Thyroid gland (tissue), 4 donors: ENCODE results near the gene NTRK2. TPM values are rescaled to one million over a fixed set of nuclear protein-coding genes. Genes with fewer than 3 reads are reported as not detected.

Experiments used
- DNase-seq, 2 donors: peaks; one replicate each; pipeline ENCODE4 v3.0.0-alpha.2; 2019
- H3K27ac ChIP-seq, 3 donors: fragments of 200-600 bp; sonication (generic); 1 replicate in 2 of 3; 2 replicates in 1 of 3; pipeline ENCODE4 v1.5.1; 2016 to 2019; ENCODE audit warnings: mild to moderate bottlenecking in 1 of 3, moderate library complexity in 1 of 3
- H3K27me3 ChIP-seq: fragments of 200-600 bp; sonication (generic); one replicate; pipeline ENCODE4 v1.5.1; 2019
- H3K36me3 ChIP-seq, 2 donors: fragments of 200-600 bp; sonication (generic); one replicate each; pipeline ENCODE4 v1.5.1; 2016 to 2019
- H3K4me1 ChIP-seq, 2 donors: fragments of 200-600 bp; sonication (generic); one replicate each; pipeline ENCODE4 v1.5.1; 2017 to 2019
- H3K4me3 ChIP-seq, 3 donors: fragments of 200-600 bp; sonication (generic); replicated peaks in 1 of 3; 1 replicate in 2 of 3; 2 replicates in 1 of 3; pipeline ENCODE4 v1.5.1; 2016; ENCODE audit warnings: mild to moderate bottlenecking in 1 of 3
- H3K9me3 ChIP-seq: fragments of 200-600 bp; sonication (generic); one replicate; pipeline ENCODE4 v1.5.1; 2017
- POLR2A ChIP-seq, 2 donors: fragments of 450-650 bp; IDR thresholded peaks; one replicate each; pipeline ENCODE4 v1.6.1; 2017; ENCODE audit warnings: antibody characterized with exemption in 2 of 2, mild to moderate bottlenecking in 2 of 2, moderate library complexity in 1 of 2
- WGBS, 2 donors: methylation state at CpG; one replicate each; pipeline ENCODE4 v1.1.5; 2017; 5-methylcytosine and 5-hydroxymethylcytosine counted together
- intact Hi-C: fragments of 100-400 bp; cut with DNase I; formaldehyde crosslinking; loops from one replicate; pipeline ENCODE4 v1.15.1; 2023
- total RNA-seq, 4 donors: library from RNA; depleted of rRNA; stranded (reverse); fragments of >200 nt; gene quantifications; one replicate each; pipeline ENCODE4 v1.2.3, GENCODE V29; 2016
- TF ChIP-seq, protein P1 (sequence below), 6 experiments: fragments of 200-600 bp in 3 of 6; fragments of 450-650 bp in 3 of 6; sonication (generic) in 3 of 6; IDR thresholded peaks; one replicate each; pipeline ENCODE4 v1.5.1; 2016 to 2019; ENCODE audit warnings: antibody characterized with exemption in 6 of 6, mild to moderate bottlenecking in 2 of 6, inconsistent platforms in 1 of 6, moderate library complexity in 1 of 6

The NTRK2 gene
- total RNA-seq, 4 donors from 2014 or later, result 92.0 to 186 (median 142) TPM

DNA sequence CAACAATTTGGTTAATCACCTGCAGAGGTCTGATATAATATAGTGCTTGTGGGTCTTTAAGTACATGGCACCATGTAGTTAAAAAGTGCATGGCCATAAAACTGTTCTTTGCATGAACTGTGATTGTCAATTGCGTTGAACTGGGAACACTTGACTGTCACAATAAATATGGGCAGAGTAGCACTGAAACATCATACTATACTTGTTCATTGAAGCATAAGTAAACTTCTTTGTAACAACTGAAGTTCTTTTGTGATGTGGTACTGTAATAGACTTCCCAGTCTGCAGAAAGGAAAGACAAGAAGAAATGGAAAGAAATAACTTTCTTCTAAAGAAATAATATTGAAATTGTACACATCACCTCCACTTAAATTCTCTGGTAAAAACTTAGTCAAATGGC lies 9.8 kb upstream of the NTRK2 start:
- no peaks in the 10 kb centered on the region for H3K9me3 ChIP-seq
- no peaks in the 10 kb centered on the region for H3K4me1 ChIP-seq
- H3K27ac ChIP-seq, result no peak overlapping the region
- H3K36me3 ChIP-seq, result no peaks in the 10 kb centered on the region
- no peaks in the 10 kb centered on the region for H3K27me3 ChIP-seq
- TF ChIP-seq, protein P1, sequence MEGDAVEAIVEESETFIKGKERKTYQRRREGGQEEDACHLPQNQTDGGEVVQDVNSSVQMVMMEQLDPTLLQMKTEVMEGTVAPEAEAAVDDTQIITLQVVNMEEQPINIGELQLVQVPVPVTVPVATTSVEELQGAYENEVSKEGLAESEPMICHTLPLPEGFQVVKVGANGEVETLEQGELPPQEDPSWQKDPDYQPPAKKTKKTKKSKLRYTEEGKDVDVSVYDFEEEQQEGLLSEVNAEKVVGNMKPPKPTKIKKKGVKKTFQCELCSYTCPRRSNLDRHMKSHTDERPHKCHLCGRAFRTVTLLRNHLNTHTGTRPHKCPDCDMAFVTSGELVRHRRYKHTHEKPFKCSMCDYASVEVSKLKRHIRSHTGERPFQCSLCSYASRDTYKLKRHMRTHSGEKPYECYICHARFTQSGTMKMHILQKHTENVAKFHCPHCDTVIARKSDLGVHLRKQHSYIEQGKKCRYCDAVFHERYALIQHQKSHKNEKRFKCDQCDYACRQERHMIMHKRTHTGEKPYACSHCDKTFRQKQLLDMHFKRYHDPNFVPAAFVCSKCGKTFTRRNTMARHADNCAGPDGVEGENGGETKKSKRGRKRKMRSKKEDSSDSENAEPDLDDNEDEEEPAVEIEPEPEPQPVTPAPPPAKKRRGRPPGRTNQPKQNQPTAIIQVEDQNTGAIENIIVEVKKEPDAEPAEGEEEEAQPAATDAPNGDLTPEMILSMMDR (IDR thresholded peaks at IDR 0.05), result no peak
- TF ChIP-seq POLR2A (IDR thresholded peaks at IDR 0.05), result no peak
- 41 to 50% methylated on average over 1 of the region's 1 CpG for WGBS, 2 donors
- intact Hi-C loops, result no loop called here
- H3K4me3 ChIP-seq, result no peak overlapping the region
- no peak for DNase-seq

DNA sequence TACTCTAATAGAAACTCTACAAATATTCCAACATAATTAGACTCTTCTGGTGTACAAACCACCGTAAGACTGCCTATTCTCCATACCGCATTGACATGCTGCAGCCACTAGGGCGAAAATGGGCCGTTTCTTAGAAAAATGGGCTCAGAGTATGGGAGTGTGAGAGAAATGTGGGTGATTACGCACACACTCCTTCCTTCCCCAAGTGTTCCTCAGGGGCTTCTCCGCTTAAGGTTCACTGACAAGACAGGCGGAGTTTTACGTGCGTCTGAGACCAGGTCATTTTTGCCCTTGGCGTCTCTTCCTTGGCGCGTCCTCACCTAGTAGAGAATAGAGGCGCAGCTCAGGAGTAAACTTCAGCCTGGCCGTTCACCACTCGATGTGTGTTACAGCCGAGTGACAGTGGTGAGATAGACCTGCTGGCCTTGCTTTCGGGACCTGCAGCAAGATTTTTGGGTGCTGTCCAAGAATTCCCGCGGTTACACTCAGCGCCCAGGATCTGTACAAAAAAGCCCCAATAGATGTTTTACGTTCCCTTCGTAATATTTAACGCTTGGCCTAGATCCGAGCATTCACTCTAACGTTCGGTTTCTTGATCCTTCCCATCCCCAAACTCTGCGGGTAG lies 1.8 kb upstream of the NTRK2 start:
- Histone ChIP-seq H3K36me3 (no peaks in the 10 kb centered on the region), H3K4me1 (no peaks in the 10 kb centered on the region), H3K27ac (peak overlapping the region; percentile 57 to 93 (median 59)), H3K9me3 (no peaks in the 10 kb centered on the region), H3K4me3 (peak overlapping the region in 2 of 3 donors; percentile 24 to 44), H3K27me3 (no peaks in the 10 kb centered on the region)
- intact Hi-C loops, result loop anchor here (5.0 kb wide), 2 partner anchors 265 to 280 kb away; no protein-coding TSS in a partner anchor
- peak; percentile 76 to 77 for DNase-seq
- 5 to 6% methylated on average over 26 to 27 of the region's 27 CpGs for whole genome bisulfite sequencing, 2 donors
- no peak for TF ChIP-seq POLR2A (IDR thresholded peaks at IDR 0.05)
- TF ChIP-seq, protein P1 (IDR thresholded peaks at IDR 0.05), result peak in 5 of 6 experiments; percentile 43 to 74 (median 51)

DNA sequence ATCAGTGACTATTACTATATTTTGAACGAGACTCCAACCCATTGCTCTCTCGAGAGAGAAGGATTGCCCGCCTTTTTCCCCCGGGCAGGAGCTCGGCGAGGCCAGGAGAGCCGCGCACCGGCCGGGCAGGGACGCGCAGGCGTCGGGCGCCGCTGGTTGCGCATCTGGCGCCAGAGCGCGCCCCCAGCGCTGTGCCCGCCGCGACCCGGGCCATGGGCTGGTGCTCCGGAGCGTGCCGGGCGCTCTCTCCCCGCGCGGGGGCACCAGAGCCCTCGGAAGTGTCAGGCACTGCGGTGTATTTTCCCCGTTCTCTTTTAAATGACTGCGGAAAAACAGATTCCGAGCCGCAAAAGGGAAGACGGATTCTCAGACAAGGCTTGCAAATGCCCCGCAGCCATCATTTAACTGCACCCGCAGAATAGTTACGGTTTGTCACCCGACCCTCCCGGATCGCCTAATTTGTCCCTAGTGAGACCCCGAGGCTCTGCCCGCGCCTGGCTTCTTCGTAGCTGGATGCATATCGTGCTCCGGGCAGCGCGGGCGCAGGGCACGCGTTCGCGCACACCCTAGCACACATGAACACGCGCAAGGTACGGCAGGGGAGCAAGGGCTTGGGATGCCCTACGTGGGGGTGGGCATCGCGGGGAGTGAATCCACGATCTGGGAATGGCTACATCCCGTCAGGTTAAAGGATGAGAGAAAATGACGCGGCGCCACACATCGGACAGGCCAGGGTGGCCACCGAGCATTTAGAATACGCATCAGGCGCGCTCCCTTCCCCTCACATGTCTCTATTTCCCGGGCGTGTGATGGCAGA lies 1.1 kb upstream of the NTRK2 start:
- TF ChIP-seq, protein P1 (IDR thresholded peaks at IDR 0.05), result peak; percentile 21 to 96 (median 75)
- peak in 1 of 2 donors; percentile 37 for TF ChIP-seq POLR2A (IDR thresholded peaks at IDR 0.05)
- Histone ChIP-seq H3K36me3 (no peaks in the 10 kb centered on the region), H3K4me1 (no peaks in the 10 kb centered on the region), H3K27ac (peak overlapping the region; percentile 57 to 93 (median 89)), H3K4me3 (peak overlapping the region; percentile 44 to 94 (median 45)), H3K27me3 (no peaks in the 10 kb centered on the region), H3K9me3 (no peaks in the 10 kb centered on the region)
- intact Hi-C loops, result loop anchor here (5.0 kb wide), 2 partner anchors 266 to 279 kb away; no protein-coding TSS in a partner anchor
- 0 to 1% methylated on average over 4 to 46 of the region's 76 CpGs for WGBS, 2 donors
- DNase-seq, result peak; percentile 92

DNA sequence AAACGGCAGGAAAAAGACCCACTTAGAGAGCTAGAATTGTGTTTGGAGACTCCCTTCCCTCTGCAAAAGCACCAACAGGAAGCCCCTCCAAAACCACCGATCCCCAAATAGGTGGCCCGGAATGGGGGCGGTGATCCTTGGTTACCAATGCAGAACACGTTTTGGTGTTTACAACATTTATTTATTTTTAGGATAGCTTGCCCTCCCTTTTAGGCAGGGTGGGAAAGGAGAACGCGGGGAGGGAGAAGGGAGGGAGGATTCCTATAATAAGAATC lies 579 bp upstream of the NTRK2 start:
- Histone ChIP-seq H3K36me3 (no peaks in the 10 kb centered on the region), H3K9me3 (no peaks in the 10 kb centered on the region), H3K27ac (peak overlapping the region; percentile 89 to 94 (median 93)), H3K27me3 (no peaks in the 10 kb centered on the region), H3K4me3 (peak overlapping the region; percentile 44 to 94 (median 45)), H3K4me1 (no peaks in the 10 kb centered on the region)
- no peak for TF ChIP-seq POLR2A (IDR thresholded peaks at IDR 0.05)
- TF ChIP-seq, protein P1 (IDR thresholded peaks at IDR 0.05), result no peak
- intact Hi-C loops, result loop anchor here (5.0 kb wide), 2 partner anchors 267 to 278 kb away; no protein-coding TSS in a partner anchor
- DNase-seq, result no peak
- WGBS, 2 donors, result 1 to 2% methylated on average over 7 of the region's 7 CpGs
